ENCODE results near the gene ME2.
"Not testable (repeated sequence)": the region's sequence is repeated elsewhere in the genome, so short reads cannot be mapped to it uniquely, and the experiment has no call there.

ME2 gene

DNA sequence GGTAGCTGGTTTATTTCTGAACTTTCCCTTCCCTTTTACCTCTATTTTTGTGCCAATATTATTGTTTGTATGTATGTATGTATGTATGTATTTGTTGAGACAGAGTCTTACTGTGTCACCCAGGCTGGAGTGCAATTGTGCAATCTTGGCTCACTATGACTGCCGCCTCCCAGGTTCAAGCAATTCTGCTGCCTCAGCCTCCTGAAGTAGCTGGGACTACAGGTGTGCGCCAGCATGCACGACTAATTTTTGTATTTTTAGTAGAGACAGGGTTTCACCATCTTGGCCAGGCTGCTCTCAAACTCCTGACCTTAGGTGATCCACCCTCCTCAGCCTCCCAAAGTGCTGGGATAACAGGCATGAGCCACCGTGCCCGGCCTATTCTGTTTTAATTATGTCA lies 93.5 kb downstream of the ME2 start:
- DNase-seq (ENCODE audit: low spot score in 2 of 2); H3K27ac Mint-ChIP-seq (ENCODE audit: low read depth); H3K27me3 Mint-ChIP-seq; H3K4me3 Mint-ChIP-seq; H3K9me3 Mint-ChIP-seq; ATAC-seq (replicated peaks; ENCODE audit: extremely low read depth, poor library complexity, severe bottlenecking): not testable (repeated sequence)
- H3K36me3 Mint-ChIP-seq (ENCODE audit: insufficient read depth): peaks cover 11% of the 10 kb centered on the region
- H3K4me1 Mint-ChIP-seq: peaks cover 28% of the 10 kb centered on the region

GRCh38 chr18:50973367-50974126 lies 94.6 kb downstream of the ME2 start:
- H3K4me3 Mint-ChIP-seq: no peak overlapping the region
- H3K27ac Mint-ChIP-seq (ENCODE audit: low read depth): no peak overlapping the region
- no peaks in the 10 kb centered on the region for H3K27me3 Mint-ChIP-seq
- H3K4me1 Mint-ChIP-seq: peaks cover 28% of the 10 kb centered on the region
- no peaks in the 10 kb centered on the region for H3K9me3 Mint-ChIP-seq
- ATAC-seq (replicated peaks; ENCODE audit: extremely low read depth, poor library complexity, severe bottlenecking) (no peak), DNase-seq (ENCODE audit: low spot score in 2 of 2) (no peak)
- H3K36me3 Mint-ChIP-seq (ENCODE audit: insufficient read depth): peaks cover 10% of the 10 kb centered on the region

DNA sequence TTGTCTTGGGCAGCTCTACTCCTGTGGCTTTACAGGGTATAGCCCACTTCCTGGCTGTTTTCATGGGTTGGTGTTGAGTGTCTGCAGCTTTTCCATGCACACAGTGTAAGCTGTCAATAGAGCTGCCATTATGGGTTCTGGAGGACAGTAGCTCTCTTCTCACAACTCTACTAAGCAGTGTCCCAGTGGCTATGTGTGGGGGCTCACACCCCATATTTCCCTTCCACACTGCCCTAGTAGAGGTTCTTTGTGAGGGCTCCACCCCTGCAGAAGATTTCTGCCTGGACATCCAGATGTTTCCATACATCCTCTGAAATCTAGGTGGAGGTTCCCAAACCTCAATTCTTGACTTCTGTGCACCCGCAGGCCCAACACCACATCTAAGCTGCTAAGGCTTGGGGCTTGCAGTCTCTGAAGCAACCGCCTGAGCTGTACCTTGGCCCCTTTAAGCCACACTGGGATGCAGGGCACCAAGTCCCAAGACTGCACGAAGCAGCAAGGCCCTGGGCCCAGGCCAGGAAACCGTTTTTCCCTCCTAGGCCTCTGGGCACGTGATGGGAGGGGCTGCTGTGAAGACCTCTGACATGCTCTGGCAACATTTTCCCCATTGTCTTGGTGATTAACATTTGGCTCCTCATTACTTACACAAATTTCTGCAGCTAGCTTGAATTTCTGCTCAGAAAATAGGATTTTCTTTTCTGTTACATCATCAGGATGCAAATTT lies 98.3 kb downstream of the ME2 start:
- peaks cover 16% of the 10 kb centered on the region for H3K4me1 Mint-ChIP-seq
- H3K9me3 Mint-ChIP-seq: no peaks in the 10 kb centered on the region
- H3K36me3 Mint-ChIP-seq (ENCODE audit: insufficient read depth): peaks cover 14% of the 10 kb centered on the region
- no peaks in the 10 kb centered on the region for H3K27me3 Mint-ChIP-seq
- H3K4me3 Mint-ChIP-seq: no peak overlapping the region
- no peak for DNase-seq (ENCODE audit: low spot score in 2 of 2)
- ATAC-seq (replicated peaks; ENCODE audit: extremely low read depth, poor library complexity, severe bottlenecking): no peak
- H3K27ac Mint-ChIP-seq (ENCODE audit: low read depth): no peak overlapping the region

GRCh38 chr18:50981381-50981780 lies 102.5 kb downstream of the ME2 start:
- H3K4me3 Mint-ChIP-seq: no peak overlapping the region
- no peak for DNase-seq (ENCODE audit: low spot score in 2 of 2)
- no peaks in the 10 kb centered on the region for H3K9me3 Mint-ChIP-seq
- no peaks in the 10 kb centered on the region for H3K27me3 Mint-ChIP-seq
- no peak for ATAC-seq (replicated peaks; ENCODE audit: extremely low read depth, poor library complexity, severe bottlenecking)
- H3K4me1 Mint-ChIP-seq: peaks cover 13% of the 10 kb centered on the region
- H3K27ac Mint-ChIP-seq (ENCODE audit: low read depth): no peak overlapping the region
- H3K36me3 Mint-ChIP-seq (ENCODE audit: insufficient read depth): peaks cover 19% of the 10 kb centered on the region

- ATAC-seq (replicated peaks; ENCODE audit: extremely low read depth, poor library complexity, severe bottlenecking): no peak
- Mint-ChIP-seq H3K36me3 (ENCODE audit: insufficient read depth) (peaks cover 20% of the 10 kb centered on the region), H3K27me3 (no peaks in the 10 kb centered on the region), H3K4me3 (no peak overlapping the region), H3K9me3 (no peaks in the 10 kb centered on the region), H3K27ac (ENCODE audit: low read depth) (no peak overlapping the region), H3K4me1 (peaks cover 13% of the 10 kb centered on the region)
- no peak for DNase-seq (ENCODE audit: low spot score in 2 of 2)
These were observed 103.3 kb downstream of the ME2 start for GRCh38 chr18:50982086-50982801.

- no peak overlapping the region for H3K27ac Mint-ChIP-seq (ENCODE audit: low read depth)
- DNase-seq (ENCODE audit: low spot score in 2 of 2) (no peak), ATAC-seq (replicated peaks; ENCODE audit: extremely low read depth, poor library complexity, severe bottlenecking) (no peak)
- H3K9me3 Mint-ChIP-seq: no peaks in the 10 kb centered on the region
- peaks cover 19% of the 10 kb centered on the region for H3K36me3 Mint-ChIP-seq (ENCODE audit: insufficient read depth)
- no peaks in the 10 kb centered on the region for H3K27me3 Mint-ChIP-seq
- H3K4me1 Mint-ChIP-seq: peaks cover 13% of the 10 kb centered on the region
- H3K4me3 Mint-ChIP-seq: no peak overlapping the region
These were observed 103.9 kb downstream of the ME2 start for GRCh38 chr18:50982802-50983179.

DNA sequence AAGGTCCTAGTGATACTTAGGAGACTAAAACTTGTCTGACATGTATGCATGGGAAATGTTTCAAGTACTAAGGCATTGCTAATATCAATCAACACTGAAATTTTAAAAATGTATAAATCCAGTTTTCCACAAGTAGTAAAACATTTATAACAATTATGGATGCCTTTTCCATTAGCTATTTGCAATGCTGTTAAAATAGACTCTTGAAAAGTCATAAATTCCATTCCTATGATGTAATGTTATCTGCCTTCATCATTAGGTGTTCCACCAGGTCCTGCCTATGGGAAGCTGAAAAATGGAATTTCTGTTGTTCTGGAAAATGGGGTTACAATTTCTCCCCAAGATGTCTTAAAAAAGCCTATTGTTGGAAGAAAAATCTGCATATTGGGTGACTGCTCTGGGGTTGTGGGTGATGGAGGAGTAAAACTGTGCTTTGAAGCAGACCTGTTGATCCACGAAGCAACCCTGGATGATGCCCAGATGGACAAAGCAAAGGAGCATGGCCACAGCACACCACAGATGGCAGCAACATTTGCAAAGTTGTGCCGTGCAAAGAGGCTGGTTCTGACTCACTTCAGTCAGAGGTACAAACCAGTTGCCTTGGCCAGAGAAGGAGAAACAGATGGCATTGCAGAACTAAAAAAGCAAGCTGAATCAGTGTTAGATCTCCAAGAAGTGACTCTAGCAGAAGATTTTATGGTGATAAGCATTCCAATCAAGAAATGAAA lies 107.6 kb downstream of the ME2 start:
- H3K36me3 Mint-ChIP-seq (ENCODE audit: insufficient read depth): peaks cover 13% of the 10 kb centered on the region
- H3K4me1 Mint-ChIP-seq: peaks cover 6% of the 10 kb centered on the region
- H3K27ac Mint-ChIP-seq (ENCODE audit: low read depth): no peak overlapping the region
- ATAC-seq (replicated peaks; ENCODE audit: extremely low read depth, poor library complexity, severe bottlenecking) (no peak), DNase-seq (ENCODE audit: low spot score in 2 of 2) (no peak)
- H3K27me3 Mint-ChIP-seq: no peaks in the 10 kb centered on the region
- H3K9me3 Mint-ChIP-seq: no peaks in the 10 kb centered on the region
- no peak overlapping the region for H3K4me3 Mint-ChIP-seq

DNA sequence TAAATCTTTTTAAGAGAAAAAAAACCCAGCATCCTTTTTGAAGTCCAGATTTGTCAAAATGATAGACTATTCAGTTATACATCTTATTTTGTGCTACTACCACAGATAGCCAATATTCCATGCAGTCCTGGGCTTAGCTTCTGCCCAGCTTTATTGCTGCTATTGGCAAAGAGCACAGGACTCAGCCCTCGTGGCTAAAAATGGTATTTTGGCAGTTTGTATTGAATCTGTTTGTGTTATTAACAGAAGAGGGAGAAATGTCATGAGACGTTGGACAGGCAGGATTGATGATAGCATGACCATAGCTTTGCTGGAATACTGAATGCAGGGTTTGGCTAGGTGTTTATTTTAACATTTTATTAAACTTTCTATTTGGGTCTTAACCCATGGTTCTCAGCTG lies 108.3 kb downstream of the ME2 start:
- H3K9me3 Mint-ChIP-seq: no peaks in the 10 kb centered on the region
- H3K27ac Mint-ChIP-seq (ENCODE audit: low read depth): no peak overlapping the region
- H3K36me3 Mint-ChIP-seq (ENCODE audit: insufficient read depth): peaks cover 11% of the 10 kb centered on the region
- H3K27me3 Mint-ChIP-seq: no peaks in the 10 kb centered on the region
- H3K4me3 Mint-ChIP-seq: no peak overlapping the region
- no peak for DNase-seq (ENCODE audit: low spot score in 2 of 2)
- H3K4me1 Mint-ChIP-seq: peaks cover 6% of the 10 kb centered on the region
- no peak for ATAC-seq (replicated peaks; ENCODE audit: extremely low read depth, poor library complexity, severe bottlenecking)

DNA sequence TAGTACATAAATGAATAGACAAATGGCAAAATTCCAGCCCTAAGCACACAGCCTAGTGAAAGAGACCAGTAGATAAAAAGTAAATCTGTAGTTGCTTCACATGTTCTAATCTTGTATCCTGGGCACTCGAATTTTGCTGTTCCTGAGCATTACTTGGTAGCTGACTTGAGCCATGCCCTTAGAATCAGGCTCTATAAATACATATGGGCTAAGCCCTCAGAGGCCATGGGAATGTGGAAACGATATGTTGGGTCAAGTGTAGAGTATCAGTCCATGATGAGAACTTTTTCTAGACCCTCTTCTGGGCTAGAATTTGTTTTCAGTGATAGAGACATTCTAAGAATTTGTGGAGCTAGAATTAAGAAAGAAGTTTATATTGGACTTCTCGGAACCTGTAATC lies 110.8 kb downstream of the ME2 start:
- H3K4me3 Mint-ChIP-seq: no peak overlapping the region
- no peaks in the 10 kb centered on the region for H3K4me1 Mint-ChIP-seq
- H3K27me3 Mint-ChIP-seq: no peaks in the 10 kb centered on the region
- DNase-seq (ENCODE audit: low spot score in 2 of 2): no peak
- peaks cover 7% of the 10 kb centered on the region for H3K36me3 Mint-ChIP-seq (ENCODE audit: insufficient read depth)
- H3K27ac Mint-ChIP-seq (ENCODE audit: low read depth): no peak overlapping the region
- H3K9me3 Mint-ChIP-seq: no peaks in the 10 kb centered on the region
- ATAC-seq (replicated peaks; ENCODE audit: extremely low read depth, poor library complexity, severe bottlenecking): no peak

- Mint-ChIP-seq H3K36me3 (ENCODE audit: insufficient read depth) (no peaks in the 10 kb centered on the region), H3K4me1 (no peaks in the 10 kb centered on the region), H3K27me3 (no peaks in the 10 kb centered on the region), H3K9me3 (no peaks in the 10 kb centered on the region), H3K27ac (ENCODE audit: low read depth) (no peak overlapping the region), H3K4me3 (no peak overlapping the region)
- DNase-seq (ENCODE audit: low spot score in 2 of 2): no peak
- ATAC-seq (replicated peaks; ENCODE audit: extremely low read depth, poor library complexity, severe bottlenecking): no peak
These were observed 113.4 kb downstream of the ME2 start for GRCh38 chr18:50992351-50992762.

- Mint-ChIP-seq H3K36me3 (ENCODE audit: insufficient read depth) (no peaks in the 10 kb centered on the region), H3K27me3 (no peaks in the 10 kb centered on the region), H3K27ac (ENCODE audit: low read depth) (no peak overlapping the region), H3K4me1 (no peaks in the 10 kb centered on the region), H3K4me3 (no peak overlapping the region), H3K9me3 (no peaks in the 10 kb centered on the region)
- ATAC-seq (replicated peaks; ENCODE audit: extremely low read depth, poor library complexity, severe bottlenecking): no peak
- no peak for DNase-seq (ENCODE audit: low spot score in 2 of 2)
These were observed 115.1 kb downstream of the ME2 start for GRCh38 chr18:50994031-50994430.

- not testable (repeated sequence) for DNase-seq (ENCODE audit: low spot score in 2 of 2); H3K27me3 Mint-ChIP-seq; H3K4me3 Mint-ChIP-seq
These were observed 124.3 kb downstream of the ME2 start for GRCh38 chr18:51003174-51003573.

More at GRCh38 chr18:51003174-51003573, 124.3 kb downstream of the ME2 start:
- not testable (repeated sequence) for H3K9me3 Mint-ChIP-seq; ATAC-seq (replicated peaks; ENCODE audit: extremely low read depth, poor library complexity, severe bottlenecking); H3K36me3 Mint-ChIP-seq (ENCODE audit: insufficient read depth); H3K4me1 Mint-ChIP-seq; H3K27ac Mint-ChIP-seq (ENCODE audit: low read depth)
